Caco-2 (cell line): ENCODE results near the gene KRTCAP2. TPM values are rescaled to one million over a fixed set of nuclear protein-coding genes. Genes with fewer than 3 reads are reported as not detected.

Experiments used
- BruUV-seq: library from RNA; stranded (reverse); fragments of 400-500 nt; replicated peaks from 2 replicates; lab custom pipeline; 2021; lab: Mats Ljungman, UMichigan
- CTCF ChIA-PET: fragments of 300-600 bp; sonication (Branson Sonifier 250); formaldehyde crosslinking; loops from one replicate; lab custom pipeline; 2022; ENCODE audit warnings: antibody characterized with exemption; lab: Charles Lee
- POLR2A ChIA-PET: fragments of 300-600 bp; sonication (Branson Sonifier 250); formaldehyde crosslinking; loops from one replicate; lab custom pipeline; 2022; ENCODE audit warnings: antibody characterized with exemption; lab: Charles Lee
- DNase-seq, 2 experiments: peaks; one replicate each; pipeline versions ENCODE4 v3.0.0 to v3.0.0-alpha.2; 2020 to 2022
- H3K27me3 ChIP-seq: replicated peaks from 2 replicates; pipeline ENCODE4 v1.6.0; 2011; ENCODE audit warnings: low read length; ENCODE audit not compliant: control insufficient read depth, insufficient read depth
- H3K36me3 ChIP-seq: 2 replicates; pipeline ENCODE4 v1.5.1; 2011; ENCODE audit warnings: low read length; ENCODE audit not compliant: control insufficient read depth, insufficient read depth
- H3K4me1 ChIP-seq: fragments of 250-450 bp; sonication (Bioruptor Pico); 2 replicates; pipeline ENCODE4 v1.5.1; 2020; ENCODE audit warnings: mild to moderate bottlenecking
- H3K4me3 ChIP-seq: 2 replicates; pipeline ENCODE4 v1.5.1; 2011; ENCODE audit warnings: low read depth, mild to moderate bottlenecking, control low read depth, low read length
- H3K9me3 ChIP-seq: fragments of 250-450 bp; sonication (Bioruptor Pico); 2 replicates; pipeline ENCODE4 v1.5.1; 2020; ENCODE audit warnings: mild to moderate bottlenecking, moderate library complexity
- H3K27ac Mint-ChIP-seq: one replicate; pipeline ENCODE4 v1.8.0; 2022; ENCODE audit warnings: mixed read lengths; ENCODE audit not compliant: unreplicated experiment
- H3K27me3 Mint-ChIP-seq: one replicate; pipeline ENCODE4 v1.8.0; 2022; ENCODE audit warnings: mixed read lengths; ENCODE audit not compliant: insufficient read depth, unreplicated experiment
- H3K36me3 Mint-ChIP-seq: one replicate; pipeline ENCODE4 v1.8.0; 2022; ENCODE audit warnings: mild to moderate bottlenecking, mixed read lengths; ENCODE audit not compliant: insufficient read depth, unreplicated experiment
- H3K4me1 Mint-ChIP-seq: one replicate; pipeline ENCODE4 v1.8.0; 2022; ENCODE audit warnings: low read depth, mixed read lengths; ENCODE audit not compliant: unreplicated experiment
- H3K4me3 Mint-ChIP-seq: one replicate; pipeline ENCODE4 v1.8.0; 2022; ENCODE audit warnings: mild to moderate bottlenecking, moderate library complexity, mixed read lengths; ENCODE audit not compliant: unreplicated experiment
- H3K9me3 Mint-ChIP-seq: one replicate; pipeline ENCODE4 v1.8.0; 2022; ENCODE audit warnings: mixed read lengths; ENCODE audit not compliant: unreplicated experiment
- CTCF ChIP-seq, 2 experiments: fragments of 200-600 bp in 1 of 2; IDR thresholded peaks; 1 replicate in 1 of 2; 2 replicates in 1 of 2; pipeline versions ENCODE4 v1.5.1 to v1.8.0; 2011 to 2022; ENCODE audit warnings: antibody characterized with exemption in 1 of 2, control low read depth in 1 of 2, inconsistent platforms in 1 of 2, low read depth in 1 of 2, low read length in 1 of 2, mild to moderate bottlenecking in 1 of 2, moderate library complexity in 1 of 2; ENCODE audit not compliant: insufficient read depth in 1 of 2, severe bottlenecking in 1 of 2, unreplicated experiment in 1 of 2
- intact Hi-C: fragments of 100-400 bp; cut with micrococcal nuclease; formaldehyde crosslinking; loops from one replicate; pipeline ENCODE4 v1.10.0; 2022; ENCODE audit not compliant: unreplicated experiment
- total RNA-seq: library from RNA; stranded (reverse); gene quantifications from 2 replicates; pipeline ENCODE4 v1.2.3, GENCODE V29; 2022

KRTCAP2 gene
- total RNA-seq, 1 experiment from 2014 or later = 215 TPM

DNA sequence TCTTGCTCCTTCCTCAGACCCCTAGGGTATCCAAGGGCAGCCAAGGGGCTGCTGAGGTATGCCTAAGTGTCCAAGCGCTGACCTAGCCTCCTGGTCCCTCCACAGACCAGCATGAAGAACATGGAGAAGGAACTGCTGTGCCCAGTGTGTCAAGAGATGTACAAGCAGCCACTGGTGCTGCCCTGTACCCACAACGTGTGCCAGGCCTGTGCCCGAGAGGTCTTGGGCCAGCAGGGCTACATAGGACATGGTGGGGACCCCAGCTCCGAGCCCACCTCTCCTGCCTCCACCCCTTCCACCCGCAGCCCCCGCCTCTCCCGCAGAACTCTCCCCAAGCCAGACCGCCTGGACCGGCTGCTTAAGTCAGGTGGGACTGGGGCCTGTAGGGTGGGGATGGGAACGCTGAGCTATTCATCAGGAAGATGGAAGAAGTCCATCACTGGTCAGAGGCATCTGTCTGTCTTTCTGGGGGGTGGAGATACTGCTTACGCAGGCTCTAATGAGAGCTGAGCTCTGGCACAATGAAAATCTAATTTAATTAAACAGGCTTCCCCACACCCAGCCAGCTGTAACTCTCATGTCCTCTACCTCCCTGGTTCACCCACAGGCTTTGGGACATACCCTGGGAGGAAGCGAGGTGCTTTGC, 2.3 kb upstream of the KRTCAP2 start:
- H3K4me3 Mint-ChIP-seq = no peak overlapping the region
- H3K27ac Mint-ChIP-seq = no peak overlapping the region
- CTCF ChIA-PET = interaction anchor here (0.6 to 2.6 kb wide), 4 partner anchors 17 to 149 kb away, joined by 3 to 20 read pairs (median 6); no protein-coding TSS in a partner anchor
- intact Hi-C loops = no loop called here
- Histone ChIP-seq H3K36me3 (no peaks in the 10 kb centered on the region), H3K27me3 (no peaks in the 10 kb centered on the region), H3K4me1 (peaks cover 16% of the 10 kb centered on the region; the same call in 1 of the 2 replicates), H3K4me3 (no peak overlapping the region), H3K9me3 (no peaks in the 10 kb centered on the region)
- H3K36me3 Mint-ChIP-seq = peaks cover 14% of the 10 kb centered on the region
- H3K9me3 Mint-ChIP-seq = no peaks in the 10 kb centered on the region
- no peak for DNase-seq
- no TSS peak for BruUV-seq
- no peak for TF ChIP-seq CTCF (IDR thresholded peaks at IDR 0.05; ENCODE audit: insufficient read depth in 1 of 2, low read depth in 1 of 2, low read length in 1 of 2, severe bottlenecking in 1 of 2, unreplicated experiment in 1 of 2)
- no peaks in the 10 kb centered on the region for H3K27me3 Mint-ChIP-seq
- POLR2A ChIA-PET = interaction anchor here (0.6 kb wide), 1 partner anchor 173 kb away, joined by 5 read pairs; the partner anchor contains the start of gene ZBTB7B
- peaks cover 19% of the 10 kb centered on the region for H3K4me1 Mint-ChIP-seq

GRCh38 chr1:155174324-155175280, 1.5 kb upstream of the KRTCAP2 start:
- no peak for DNase-seq
- Mint-ChIP-seq H3K4me1 (peaks cover 19% of the 10 kb centered on the region), H3K36me3 (peaks cover 16% of the 10 kb centered on the region), H3K27ac (no peak overlapping the region), H3K27me3 (no peaks in the 10 kb centered on the region), H3K9me3 (no peaks in the 10 kb centered on the region), H3K4me3 (no peak overlapping the region)
- ChIA-PET POLR2A (interaction anchor here (0.6 kb wide), 1 partner anchor 172 kb away, joined by 5 read pairs; the partner anchor contains the start of gene ZBTB7B), CTCF (interaction anchor here (1.0 to 2.6 kb wide), 3 partner anchors 18 to 83 kb away, joined by 3 to 20 read pairs (median 4); no protein-coding TSS in a partner anchor)
- no peaks in the 10 kb centered on the region for H3K36me3 ChIP-seq
- H3K4me3 ChIP-seq = no peak overlapping the region
- TF ChIP-seq CTCF (IDR thresholded peaks at IDR 0.05; ENCODE audit: insufficient read depth in 1 of 2, low read depth in 1 of 2, low read length in 1 of 2, severe bottlenecking in 1 of 2, unreplicated experiment in 1 of 2) = no peak
- H3K27me3 ChIP-seq = no peaks in the 10 kb centered on the region
- no peaks in the 10 kb centered on the region for H3K9me3 ChIP-seq
- intact Hi-C loops = no loop called here
- peaks cover 16% of the 10 kb centered on the region; the same call in 1 of the 2 replicates for H3K4me1 ChIP-seq
- no TSS peak for BruUV-seq
